Uterus (tissue), 4 donors: ENCODE results near the gene ZSCAN30. TPM values are rescaled to one million over a fixed set of nuclear protein-coding genes. Genes with fewer than 3 reads are reported as not detected.
A peak's percentile ranks its signal among the peaks of the same experiment; 100 is the strongest.

Experiments
- DNase-seq, 2 donors: peaks; one replicate each; pipeline ENCODE4 v3.0.0-alpha.2; 2019 to 2020
- H3K27ac ChIP-seq, 2 donors: fragments of 200-600 bp; sonication (generic); 1 replicate in 1 of 2; 2 replicates in 1 of 2; pipeline ENCODE4 v1.5.1; 2016 to 2018
- H3K27me3 ChIP-seq, 2 donors: fragments of 200-600 bp; sonication (generic); one replicate each; pipeline ENCODE4 v1.5.1; 2018 to 2019; ENCODE audit warnings: control low read depth in 1 of 2
- H3K36me3 ChIP-seq, 2 donors: fragments of 200-600 bp; sonication (generic); one replicate each; pipeline ENCODE4 v1.5.1; 2019; ENCODE audit warnings: control low read depth in 1 of 2
- H3K4me1 ChIP-seq, 2 donors: fragments of 200-600 bp; sonication (generic); one replicate each; pipeline ENCODE4 v1.5.1; 2018 to 2019; ENCODE audit warnings: control low read depth in 1 of 2
- H3K4me3 ChIP-seq, 2 donors: fragments of 200-600 bp; sonication (generic); 1 replicate in 1 of 2; 2 replicates in 1 of 2; pipeline ENCODE4 v1.5.1; 2018 to 2019; ENCODE audit warnings: mild to moderate bottlenecking in 1 of 2
- H3K9me3 ChIP-seq, 2 donors: fragments of 200-600 bp; sonication (generic); one replicate each; pipeline ENCODE4 v1.5.1; 2019; ENCODE audit warnings: control low read depth in 1 of 2
- CTCF ChIP-seq, 4 experiments: fragments of 200-600 bp in 2 of 4; fragments of 450-650 bp in 2 of 4; sonication (generic) in 2 of 4; IDR thresholded peaks; one replicate each; pipeline ENCODE4 v1.5.1; 2016 to 2019; ENCODE audit warnings: antibody characterized with exemption in 4 of 4, mild to moderate bottlenecking in 2 of 4, moderate library complexity in 1 of 4
- POLR2A ChIP-seq, 2 donors: fragments of 450-650 bp; IDR thresholded peaks; one replicate each; pipeline ENCODE4 v1.6.1; 2016; ENCODE audit warnings: antibody characterized with exemption in 2 of 2, mild to moderate bottlenecking in 1 of 2, moderate library complexity in 1 of 2
- intact Hi-C: fragments of 100-400 bp; cut with DNase I; formaldehyde crosslinking; loops from one replicate; pipeline ENCODE4 v1.15.1; 2023; ENCODE audit warnings: low total_unique reads
- total RNA-seq, 4 donors: library from RNA; depleted of rRNA in 3 of 4; stranded (reverse); fragments of >200 nt in 3 of 4; gene quantifications; one replicate each; pipeline versions ENCODE4 v1.1.0 to v1.2.4, GENCODE V29; 2014 to 2023
- donor health status: DM: yes; HTN: yes; CAD: no.

ZSCAN30 gene
- total RNA-seq, 4 donors from 2014 or later: 5.0 to 40.3 (median 17.8) TPM

GRCh38 chr18:35241448-35241804, 48.6 kb downstream of the ZSCAN30 start:
- Histone ChIP-seq H3K4me3 (peak overlapping the region; percentile 75 to 89), H3K4me1 (peaks cover 0 to 4% of the 10 kb centered on the region in 2 donors), H3K36me3 (no peaks in the 10 kb centered on the region), H3K27me3 (no peaks in the 10 kb centered on the region), H3K9me3 (no peaks in the 10 kb centered on the region), H3K27ac (peak overlapping the region; percentile 97 to 99)
- DNase-seq: no peak
- TF ChIP-seq POLR2A (IDR thresholded peaks at IDR 0.05) (no peak), CTCF (IDR thresholded peaks at IDR 0.05) (no peak)
- intact Hi-C loops: loop anchor here (10.0 kb wide), 1 partner anchor 103 kb away; the partner anchor contains the start of gene ZNF24

GRCh38 chr18:35240664-35241447, 49.2 kb downstream of the ZSCAN30 start, which contains the start of gene ZNF397:
Gene ZNF397, plus strand, starts transcription at chr18:35241034. Its CDS starts 1,437 bp downstream, at chr18:35242471.
- peaks cover 0 to 4% of the 10 kb centered on the region in 2 donors for H3K4me1 ChIP-seq
- no peaks in the 10 kb centered on the region for H3K9me3 ChIP-seq
- intact Hi-C loops: loop anchor here (10.0 kb wide), 1 partner anchor 104 kb away; the partner anchor contains the start of gene ZNF24
- peak within 1 kb of the TSS; percentile 75 to 89 for H3K4me3 ChIP-seq
- peak; percentile 97 to 98 for DNase-seq
- peak within 1 kb of the TSS; percentile 97 to 99 for H3K27ac ChIP-seq
- TF ChIP-seq POLR2A (IDR thresholded peaks at IDR 0.05) (peak; percentile 97), CTCF (IDR thresholded peaks at IDR 0.05) (peak in 1 of 4 experiments; percentile 35)
- no peaks in the 10 kb centered on the region for H3K36me3 ChIP-seq
- H3K27me3 ChIP-seq: no peaks in the 10 kb centered on the region

GRCh38 chr18:35239314-35239713, 50.7 kb downstream of the ZSCAN30 start:
- Histone ChIP-seq H3K36me3 (no peaks in the 10 kb centered on the region), H3K4me1 (peaks cover 0 to 4% of the 10 kb centered on the region in 2 donors), H3K9me3 (no peaks in the 10 kb centered on the region), H3K4me3 (no peak overlapping the region), H3K27me3 (no peaks in the 10 kb centered on the region), H3K27ac (no peak overlapping the region)
- no peak for TF ChIP-seq POLR2A (IDR thresholded peaks at IDR 0.05)
- TF ChIP-seq CTCF (IDR thresholded peaks at IDR 0.05): no peak
- intact Hi-C loops: no loop called here
- DNase-seq: no peak

- intact Hi-C loops: no loop called here
- no peak for TF ChIP-seq POLR2A (IDR thresholded peaks at IDR 0.05)
- TF ChIP-seq CTCF (IDR thresholded peaks at IDR 0.05): no peak
Measured at GRCh38 chr18:35236571-35237363, 53.3 kb downstream of the ZSCAN30 start.

More at GRCh38 chr18:35236571-35237363, 53.3 kb downstream of the ZSCAN30 start:
- Histone ChIP-seq H3K36me3 (no peaks in the 10 kb centered on the region), H3K9me3 (no peaks in the 10 kb centered on the region), H3K4me1 (peaks cover 0 to 4% of the 10 kb centered on the region in 2 donors), H3K4me3 (no peak overlapping the region), H3K27ac (no peak overlapping the region), H3K27me3 (no peaks in the 10 kb centered on the region)
- DNase-seq: no peak
